Nucleus accumbens (tissue), 56 donors: ENCODE data around the gene GRIK5.
A peak's percentile ranks its signal among the peaks of the same experiment; 100 is the strongest.

Experiments
- DNase-seq, 56 donors: peaks; one replicate each; lab custom pipeline; 2025; lab: John Stamatoyannopoulos, UW

Gene GRIK5

GRCh38 chr19:41965106-41965505, 104.9 kb downstream of the GRIK5 start:
- DNase-seq, result no peak

GRCh38 chr19:41960973-41961372, 109.0 kb downstream of the GRIK5 start:
- no peak for DNase-seq

GRCh38 chr19:41959056-41960053, 110.7 kb downstream of the GRIK5 start, which contains the start of gene RABAC1:
TSS of gene RABAC1 (minus strand) at chr19:41959321. CDS start at chr19:41959292, 29 bp downstream.
- peak in 55 of 56 donors; percentile 60 to 96 (median 86) for DNase-seq

- peak in 42 of 56 donors; percentile 3 to 67 (median 28) for DNase-seq
Observed at GRCh38 chr19:41958367-41959055, 111.5 kb downstream of the GRIK5 start.

DNA sequence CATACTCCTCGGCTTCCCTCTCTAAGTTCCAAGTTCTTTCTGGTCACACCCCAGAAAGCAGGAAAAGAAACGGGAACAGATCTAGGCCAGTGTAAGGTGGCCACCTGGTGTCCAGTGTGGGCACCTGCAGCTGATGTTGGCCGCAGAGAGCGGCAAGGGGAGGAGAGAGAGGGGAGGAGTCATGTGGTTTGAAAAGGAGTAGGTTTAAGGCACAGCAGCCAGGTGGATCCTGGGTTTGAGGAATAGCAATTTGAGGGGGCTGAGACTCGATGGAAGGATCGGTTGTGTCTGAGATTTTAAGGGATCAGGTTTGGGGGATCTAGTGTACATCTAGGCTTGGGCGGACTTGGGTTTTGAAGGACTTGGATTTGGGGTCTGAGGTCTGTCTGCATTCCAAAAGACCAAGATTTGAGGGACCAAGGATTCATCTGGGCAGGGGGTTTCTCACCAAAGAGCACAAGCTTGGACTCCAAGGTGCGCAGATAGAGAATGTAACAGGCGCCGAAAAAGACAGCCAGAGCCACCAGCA, 112.1 kb downstream of the GRIK5 start:
- DNase-seq, result peak in 32 of 56 donors; percentile 2 to 61 (median 13)

DNA sequence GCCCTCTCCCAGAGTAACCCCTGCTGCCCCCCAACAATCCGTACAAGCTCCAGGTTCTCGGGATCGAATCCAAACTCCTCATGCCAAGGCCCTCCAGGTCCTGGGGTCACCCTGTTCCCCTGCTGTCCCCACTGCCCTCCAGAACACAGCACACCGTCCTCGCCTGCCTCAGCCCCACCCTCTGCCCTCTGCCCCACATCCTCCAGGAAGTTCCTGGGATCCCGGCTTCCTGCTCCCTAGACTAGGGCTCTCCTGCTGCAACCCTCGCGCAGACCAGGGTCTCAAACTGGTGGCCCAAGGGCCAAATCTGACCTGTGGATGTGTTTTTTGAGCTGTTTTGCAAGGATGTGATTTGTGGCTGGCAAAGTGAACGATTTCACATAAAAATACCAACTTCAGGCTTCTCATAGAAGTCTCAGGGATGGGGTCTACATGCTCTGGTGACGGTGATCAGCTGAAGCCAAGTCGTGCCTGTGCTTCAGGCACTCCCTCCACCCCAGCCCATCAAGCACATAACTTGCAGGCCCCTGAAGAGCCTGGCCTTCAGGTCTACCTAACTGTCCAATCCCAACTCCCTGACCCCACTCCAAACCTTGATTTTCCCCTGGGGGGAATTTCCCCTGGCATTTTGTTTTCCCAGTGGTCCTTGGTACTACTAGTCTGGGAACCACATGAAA, 112.7 kb downstream of the GRIK5 start:
- DNase-seq, result no peak

- no peak for DNase-seq
Observed at GRCh38 chr19:41956621-41957020, 113.4 kb downstream of the GRIK5 start.

DNA sequence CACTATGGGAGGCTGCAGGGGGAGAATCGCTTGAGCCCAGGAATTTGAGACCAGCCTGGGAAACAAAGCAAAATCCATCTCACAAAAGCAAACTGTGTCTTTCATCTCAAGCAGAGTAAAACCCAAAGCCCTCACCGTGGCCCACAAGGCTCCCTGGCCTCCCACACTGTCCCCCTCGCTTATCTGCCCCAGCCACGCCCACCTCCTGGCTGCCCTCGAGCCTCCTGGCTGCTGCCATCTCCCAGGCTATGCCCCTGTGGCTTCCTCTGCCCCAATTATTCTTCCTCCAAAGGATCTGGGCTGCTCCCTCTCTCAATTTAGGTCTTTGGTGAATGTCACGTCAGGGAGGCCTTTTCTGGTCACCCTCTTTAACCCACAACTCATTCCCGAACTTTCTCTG, 114.5 kb downstream of the GRIK5 start:
- no peak for DNase-seq

DNA sequence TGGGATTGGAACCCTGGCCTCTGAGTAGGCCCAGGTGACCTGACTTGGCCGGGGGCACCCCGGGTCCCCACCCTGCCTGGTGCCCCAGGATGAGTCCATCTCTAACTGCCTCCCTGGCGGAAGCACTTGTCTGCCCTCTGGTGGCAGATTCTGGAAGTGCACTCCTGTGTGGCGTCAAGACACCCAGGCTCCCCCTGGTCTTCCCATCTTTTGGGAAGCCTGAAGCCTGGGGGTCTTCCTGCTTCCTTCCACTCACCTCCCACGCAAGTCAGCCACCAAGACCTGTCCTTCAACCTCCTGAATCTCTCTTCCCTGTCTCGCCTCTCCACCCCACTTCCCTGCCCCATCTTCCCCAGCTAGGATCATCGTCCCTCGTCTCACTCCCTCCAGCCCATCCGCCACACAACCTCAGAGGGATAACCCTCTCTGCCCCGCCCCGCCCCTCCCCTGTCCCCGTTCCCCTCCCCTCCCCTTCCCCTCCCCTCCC, 118.3 kb downstream of the GRIK5 start:
- DNase-seq, result peak in 48 of 56 donors; percentile 9 to 86 (median 52)
